Adipocyte (in vitro differentiated cells): Measurements from ENCODE around the gene TBX2.

Source experiments
- DNase-seq: peaks from one replicate; pipeline ENCODE4 v3.0.0-alpha.2; 2015; ENCODE audit warnings: low read depth
- H3K27me3 ChIP-seq: replicated peaks from 2 replicates; pipeline ENCODE4 v1.7.0; 2013; ENCODE audit warnings: mild to moderate bottlenecking, low read length, moderate library complexity; ENCODE audit not compliant: control insufficient read depth, insufficient read depth
- H3K36me3 ChIP-seq: 2 replicates; pipeline ENCODE4 v1.7.0; 2013; ENCODE audit warnings: low read length, mild to moderate bottlenecking, moderate library complexity; ENCODE audit not compliant: control insufficient read depth, insufficient read depth, severe bottlenecking
- H3K4me1 ChIP-seq: 2 replicates; pipeline ENCODE4 v1.7.0; 2013; ENCODE audit warnings: mild to moderate bottlenecking, low read length, moderate library complexity; ENCODE audit not compliant: control insufficient read depth, insufficient read depth
- H3K4me3 ChIP-seq: 2 replicates; pipeline ENCODE4 v1.7.0; 2013; ENCODE audit warnings: mild to moderate bottlenecking, low read length, moderate library complexity
- H3K9ac ChIP-seq: 2 replicates; pipeline ENCODE4 v1.7.0; 2013; ENCODE audit warnings: mild to moderate bottlenecking, low read length, moderate library complexity
- H3K9me3 ChIP-seq: 2 replicates; pipeline ENCODE4 v1.7.0; 2013; ENCODE audit warnings: mild to moderate bottlenecking, low read length, moderate library complexity; ENCODE audit not compliant: control insufficient read depth

The TBX2 gene

GRCh38 chr17:61456688-61457225 lies 57.1 kb downstream of the TBX2 start:
- H3K4me1 ChIP-seq = peaks cover 3% of the 10 kb centered on the region
- H3K36me3 ChIP-seq = no peaks in the 10 kb centered on the region
- no peak overlapping the region for H3K9ac ChIP-seq
- H3K4me3 ChIP-seq = no peak overlapping the region
- H3K27me3 ChIP-seq = peaks cover 61% of the 10 kb centered on the region
- DNase-seq = no peak
- H3K9me3 ChIP-seq = peaks cover 9% of the 10 kb centered on the region

GRCh38 chr17:61457226-61457983 lies 57.8 kb downstream of the TBX2 start:
- H3K4me1 ChIP-seq = peaks cover under 1% of the 10 kb centered on the region
- DNase-seq = no peak
- peaks cover 61% of the 10 kb centered on the region for H3K27me3 ChIP-seq
- H3K9ac ChIP-seq = no peak overlapping the region
- peaks cover 9% of the 10 kb centered on the region for H3K9me3 ChIP-seq
- H3K4me3 ChIP-seq = no peak overlapping the region
- no peaks in the 10 kb centered on the region for H3K36me3 ChIP-seq

- Histone ChIP-seq H3K4me1 (no peaks in the 10 kb centered on the region), H3K9me3 (peaks cover 9% of the 10 kb centered on the region), H3K4me3 (no peak overlapping the region), H3K36me3 (no peaks in the 10 kb centered on the region), H3K9ac (no peak overlapping the region), H3K27me3 (peaks cover 67% of the 10 kb centered on the region)
- DNase-seq = no peak
These were observed 58.4 kb downstream of the TBX2 start for GRCh38 chr17:61458000-61458399.

GRCh38 chr17:61458421-61459141 lies 58.9 kb downstream of the TBX2 start:
- Histone ChIP-seq H3K4me1 (no peaks in the 10 kb centered on the region), H3K4me3 (no peak overlapping the region), H3K27me3 (peaks cover 65% of the 10 kb centered on the region)

More at GRCh38 chr17:61458421-61459141, 58.9 kb downstream of the TBX2 start:
- Histone ChIP-seq H3K9me3 (peaks cover 9% of the 10 kb centered on the region), H3K36me3 (no peaks in the 10 kb centered on the region), H3K9ac (no peak overlapping the region)
- no peak for DNase-seq
